ENCODE results near the gene GDNF. TPM values are rescaled to one million over a fixed set of nuclear protein-coding genes. Genes with fewer than 3 reads are reported as not detected.
A peak's percentile ranks its signal among the peaks of the same experiment; 100 is the strongest.

The GDNF gene
- total and polyA plus RNA-seq, 2 donors (not counting 1 experiment from before 2014, with no cell fraction given) = 0.32 to 0.83 TPM

DNA sequence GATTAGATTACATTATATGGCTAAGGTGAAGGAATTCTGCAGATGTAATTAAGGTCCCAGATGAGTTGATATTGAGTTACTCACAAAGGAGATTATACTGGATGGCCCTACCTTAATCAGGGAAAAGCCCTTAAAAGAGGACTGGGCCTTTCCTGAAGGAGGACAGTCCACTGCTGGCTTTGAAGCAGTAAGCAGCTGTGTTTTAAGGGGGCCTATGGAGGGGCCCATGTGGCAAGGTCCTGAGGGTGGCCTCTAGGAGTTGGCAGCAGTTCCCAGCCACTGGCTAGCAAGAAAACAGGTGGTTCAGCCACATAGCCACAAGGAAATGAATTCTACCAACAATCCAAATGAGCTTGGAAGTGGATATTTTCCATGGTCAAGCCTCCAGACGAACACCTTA, 36.4 kb upstream of the GDNF start:
- Histone ChIP-seq H4K20me1 (ENCODE audit: control insufficient read depth, extremely low read depth, insufficient read depth, low read length) (no peaks in the 10 kb centered on the region), H3K9me3 (ENCODE audit: control insufficient read depth, insufficient read depth, low read depth, low read length) (no peaks in the 10 kb centered on the region)

DNA sequence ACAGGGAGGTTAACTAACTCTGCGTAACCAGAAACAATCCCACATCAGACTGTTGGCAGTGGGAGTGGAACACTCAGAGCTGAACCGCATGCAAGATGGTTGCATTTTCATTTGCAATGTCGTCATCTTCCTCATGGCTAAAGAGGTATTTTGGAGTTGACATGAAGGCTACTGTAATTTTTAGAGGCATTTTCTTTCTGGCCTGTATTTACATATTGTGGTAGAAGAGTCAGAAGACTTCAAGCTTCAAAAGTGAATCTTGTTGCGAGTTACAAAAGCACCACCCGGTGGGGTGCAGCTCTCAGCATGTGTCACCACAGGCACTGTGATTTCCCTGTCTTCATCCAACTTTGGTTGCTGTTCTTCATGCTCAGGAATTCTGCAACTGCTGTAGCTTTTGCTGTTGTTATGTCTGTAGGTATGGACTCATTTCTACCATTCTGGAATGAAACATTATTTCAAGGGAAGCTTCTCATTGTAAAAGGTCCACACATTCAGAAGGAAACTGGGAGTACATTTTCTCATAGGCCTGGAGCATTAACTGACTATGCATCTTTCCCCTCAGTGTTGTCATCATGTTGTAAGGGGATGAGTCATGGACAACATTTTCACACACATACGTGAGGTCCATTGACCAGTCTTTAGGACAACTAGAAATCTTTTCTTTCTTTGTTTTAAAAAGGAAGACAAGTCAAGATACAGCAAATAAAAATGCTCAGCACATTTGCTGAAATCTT, 35.4 kb upstream of the GDNF start:
- no peak overlapping the region for H3K4me2 ChIP-seq (ENCODE audit: extremely low read depth, insufficient read depth, low read length)
- no peaks in the 10 kb centered on the region for H3K27me3 ChIP-seq (ENCODE audit: control insufficient read depth, insufficient read depth, low read length)
- peak overlapping the region; percentile 5 for H3K27ac ChIP-seq (ENCODE audit: insufficient read depth, low read length)
- H3K4me1 ChIP-seq (ENCODE audit: control insufficient read depth, extremely low read depth, insufficient read depth, low read length) = no peaks in the 10 kb centered on the region
- H3K4me3 ChIP-seq (replicated peaks in 1 of 4; ENCODE audit: control extremely low read depth in 1 of 4, insufficient read depth in 1 of 4, low read depth in 3 of 4, low read length in 4 of 4) = no peak overlapping the region
- no peaks in the 10 kb centered on the region for H3K36me3 ChIP-seq (ENCODE audit: control insufficient read depth, insufficient read depth, low read length)
- DNase-seq (ENCODE audit: low read depth in 2 of 2) = peak; percentile 48 to 81
- H2AFZ ChIP-seq (ENCODE audit: low read length) = no peak overlapping the region
- H3K79me2 ChIP-seq (ENCODE audit: control insufficient read depth, insufficient read depth, low read length) = no peaks in the 10 kb centered on the region
- H4K20me1 ChIP-seq (ENCODE audit: control insufficient read depth, extremely low read depth, insufficient read depth, low read length) = no peaks in the 10 kb centered on the region
- TF ChIP-seq EZH2 (IDR thresholded peaks at IDR 0.05; ENCODE audit: low read length, missing control alignments) = no peak
- TF ChIP-seq, protein P1, sequence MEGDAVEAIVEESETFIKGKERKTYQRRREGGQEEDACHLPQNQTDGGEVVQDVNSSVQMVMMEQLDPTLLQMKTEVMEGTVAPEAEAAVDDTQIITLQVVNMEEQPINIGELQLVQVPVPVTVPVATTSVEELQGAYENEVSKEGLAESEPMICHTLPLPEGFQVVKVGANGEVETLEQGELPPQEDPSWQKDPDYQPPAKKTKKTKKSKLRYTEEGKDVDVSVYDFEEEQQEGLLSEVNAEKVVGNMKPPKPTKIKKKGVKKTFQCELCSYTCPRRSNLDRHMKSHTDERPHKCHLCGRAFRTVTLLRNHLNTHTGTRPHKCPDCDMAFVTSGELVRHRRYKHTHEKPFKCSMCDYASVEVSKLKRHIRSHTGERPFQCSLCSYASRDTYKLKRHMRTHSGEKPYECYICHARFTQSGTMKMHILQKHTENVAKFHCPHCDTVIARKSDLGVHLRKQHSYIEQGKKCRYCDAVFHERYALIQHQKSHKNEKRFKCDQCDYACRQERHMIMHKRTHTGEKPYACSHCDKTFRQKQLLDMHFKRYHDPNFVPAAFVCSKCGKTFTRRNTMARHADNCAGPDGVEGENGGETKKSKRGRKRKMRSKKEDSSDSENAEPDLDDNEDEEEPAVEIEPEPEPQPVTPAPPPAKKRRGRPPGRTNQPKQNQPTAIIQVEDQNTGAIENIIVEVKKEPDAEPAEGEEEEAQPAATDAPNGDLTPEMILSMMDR (conservative IDR thresholded peaks at IDR 0.05 in 1 of 2, IDR thresholded peaks at IDR 0.05 in 1 of 2; ENCODE audit: low read depth in 1 of 2, low read length in 2 of 2) = no peak
- H3K9me3 ChIP-seq (ENCODE audit: control insufficient read depth, insufficient read depth, low read depth, low read length) = no peaks in the 10 kb centered on the region
- no peak overlapping the region for H3K9ac ChIP-seq (ENCODE audit: insufficient read depth, low read length)

More for the DNA sequence above, 36.4 kb upstream of the GDNF start:
- TF ChIP-seq, protein P1 (conservative IDR thresholded peaks at IDR 0.05 in 1 of 2, IDR thresholded peaks at IDR 0.05 in 1 of 2; ENCODE audit: low read depth in 1 of 2, low read length in 2 of 2) = no peak
- no peak for TF ChIP-seq EZH2 (IDR thresholded peaks at IDR 0.05; ENCODE audit: low read length, missing control alignments)
- Histone ChIP-seq H3K4me1 (ENCODE audit: control insufficient read depth, extremely low read depth, insufficient read depth, low read length) (no peaks in the 10 kb centered on the region), H3K27ac (ENCODE audit: insufficient read depth, low read length) (no peak overlapping the region), H2AFZ (ENCODE audit: low read length) (no peak overlapping the region), H3K4me3 (replicated peaks in 1 of 4; ENCODE audit: control extremely low read depth in 1 of 4, insufficient read depth in 1 of 4, low read depth in 3 of 4, low read length in 4 of 4) (no peak overlapping the region), H3K4me2 (ENCODE audit: extremely low read depth, insufficient read depth, low read length) (no peak overlapping the region), H3K36me3 (ENCODE audit: control insufficient read depth, insufficient read depth, low read length) (no peaks in the 10 kb centered on the region), H3K27me3 (ENCODE audit: control insufficient read depth, insufficient read depth, low read length) (no peaks in the 10 kb centered on the region), H3K79me2 (ENCODE audit: control insufficient read depth, insufficient read depth, low read length) (no peaks in the 10 kb centered on the region), H3K9ac (ENCODE audit: insufficient read depth, low read length) (no peak overlapping the region)
- no peak for DNase-seq (ENCODE audit: low read depth in 2 of 2)

DNA sequence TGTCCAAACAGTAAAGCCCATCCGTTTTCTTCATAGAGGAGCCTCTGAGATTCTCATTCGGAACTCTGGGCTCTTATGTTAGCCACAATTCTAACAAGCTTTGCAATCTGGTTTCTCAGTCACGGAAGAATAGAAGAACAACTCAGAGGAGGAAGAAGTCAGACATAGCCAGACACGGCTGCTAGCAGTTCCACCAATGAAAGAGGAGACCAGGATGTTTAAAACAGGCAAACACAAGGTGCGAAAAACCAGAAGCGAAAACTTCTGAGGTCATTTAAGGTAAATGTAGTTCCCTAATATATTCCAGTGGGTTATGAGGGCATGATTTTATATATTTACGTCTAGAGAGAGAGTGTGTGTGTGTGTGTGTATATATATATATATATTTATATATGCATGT, 34.1 kb upstream of the GDNF start:
- H2AFZ ChIP-seq (ENCODE audit: low read length) = no peak overlapping the region
- H4K20me1 ChIP-seq (ENCODE audit: control insufficient read depth, extremely low read depth, insufficient read depth, low read length) = no peaks in the 10 kb centered on the region
- H3K4me1 ChIP-seq (ENCODE audit: control insufficient read depth, extremely low read depth, insufficient read depth, low read length) = no peaks in the 10 kb centered on the region
- H3K9me3 ChIP-seq (ENCODE audit: control insufficient read depth, insufficient read depth, low read depth, low read length) = no peaks in the 10 kb centered on the region
- no peak overlapping the region for H3K4me2 ChIP-seq (ENCODE audit: extremely low read depth, insufficient read depth, low read length)
- no peak overlapping the region for H3K4me3 ChIP-seq (replicated peaks in 1 of 4; ENCODE audit: control extremely low read depth in 1 of 4, insufficient read depth in 1 of 4, low read depth in 3 of 4, low read length in 4 of 4)
- H3K27me3 ChIP-seq (ENCODE audit: control insufficient read depth, insufficient read depth, low read length) = no peaks in the 10 kb centered on the region
- H3K27ac ChIP-seq (ENCODE audit: insufficient read depth, low read length) = no peak overlapping the region
- H3K79me2 ChIP-seq (ENCODE audit: control insufficient read depth, insufficient read depth, low read length) = no peaks in the 10 kb centered on the region
- H3K9ac ChIP-seq (ENCODE audit: insufficient read depth, low read length) = no peak overlapping the region
- DNase-seq (ENCODE audit: low read depth in 2 of 2) = no peak
- H3K36me3 ChIP-seq (ENCODE audit: control insufficient read depth, insufficient read depth, low read length) = no peaks in the 10 kb centered on the region
- TF ChIP-seq, protein P1 (conservative IDR thresholded peaks at IDR 0.05 in 1 of 2, IDR thresholded peaks at IDR 0.05 in 1 of 2; ENCODE audit: low read depth in 1 of 2, low read length in 2 of 2) = no peak
- no peak for TF ChIP-seq EZH2 (IDR thresholded peaks at IDR 0.05; ENCODE audit: low read length, missing control alignments)

All from fibroblast of lung (primary cell).